Endothelial cell of umbilical vein (primary cell): Measurements from ENCODE around the gene IGF2BP1. TPM values are rescaled to one million over a fixed set of nuclear protein-coding genes. Genes with fewer than 3 reads are reported as not detected.

Experiments
- BruUV-seq: library from RNA; stranded (reverse); fragments of 400-500 nt; replicated peaks from 2 replicates; lab custom pipeline; 2021; lab: Mats Ljungman, UMichigan
- CTCF ChIA-PET: fragments of 300-600, 350-600 bp; sonication (Branson Sonifier 250); formaldehyde crosslinking; loops from one replicate; lab custom pipeline; 2021; ENCODE audit warnings: antibody characterized with exemption, inconsistent platforms; lab: Charles Lee
- POLR2A ChIA-PET: fragments of 300-600, 350-600 bp; sonication (Branson Sonifier 250); formaldehyde crosslinking; loops from one replicate; lab custom pipeline; 2021; ENCODE audit warnings: antibody characterized with exemption, inconsistent platforms; lab: Charles Lee
- DNase-seq: peaks from one replicate; pipeline ENCODE4 v3.0.0-alpha.2; 2011; ENCODE audit warnings: low read depth, low spot score
- FAIRE-seq: peaks from 2 replicates; lab custom pipeline; 2011; peaks lifted over from hg19 to GRCh38; lab: Jason Lieb, UNC
- H2AFZ ChIP-seq: 2 replicates; pipeline ENCODE4 v1.6.0; 2012; ENCODE audit warnings: low read depth, low read length, control low read depth, inconsistent platforms
- H3K27ac ChIP-seq: 2 replicates; pipeline ENCODE4 v1.5.1; 2011; ENCODE audit warnings: low read depth, mild to moderate bottlenecking, control low read depth, low read length, moderate library complexity; ENCODE audit not compliant: insufficient read depth
- H3K27me3 ChIP-seq, 2 experiments: 2 replicates each; pipeline versions ENCODE4 v1.6.0 to v1.6.1; 2011; ENCODE audit warnings: low read length in 2 of 2, mixed read lengths in 1 of 2; ENCODE audit not compliant: control insufficient read depth in 2 of 2, insufficient read depth in 2 of 2
- H3K36me3 ChIP-seq, 2 experiments: 2 replicates in 1 of 2; 3 replicates in 1 of 2; pipeline ENCODE4 v1.5.1; 2011; ENCODE audit warnings: low read length in 2 of 2, mild to moderate bottlenecking in 1 of 2, moderate library complexity in 1 of 2; ENCODE audit not compliant: control insufficient read depth in 2 of 2, insufficient read depth in 2 of 2; ENCODE audit errors: extremely low read depth in 1 of 2
- H3K4me1 ChIP-seq: 3 replicates; pipeline ENCODE4 v1.5.1; 2011; ENCODE audit warnings: mild to moderate bottlenecking, low read length; ENCODE audit not compliant: control insufficient read depth, insufficient read depth; ENCODE audit errors: extremely low read depth
- H3K4me2 ChIP-seq: 2 replicates; pipeline ENCODE4 v1.6.1; 2011; ENCODE audit warnings: low read length, control low read depth, mixed read lengths; ENCODE audit not compliant: insufficient read depth
- H3K4me3 ChIP-seq, 3 experiments: fragments of 200-600 bp in 1 of 3; sonication (generic), shearing (Covaris generic) in 1 of 3; replicated peaks in 1 of 3; 2 replicates each; pipeline ENCODE4 v1.5.1; 2011 to 2016; ENCODE audit warnings: control low read depth in 3 of 3, low read length in 3 of 3, mild to moderate bottlenecking in 2 of 3, inconsistent platforms in 1 of 3, low read depth in 1 of 3, moderate library complexity in 1 of 3; ENCODE audit not compliant: insufficient read depth in 1 of 3
- H3K79me2 ChIP-seq: 2 replicates; pipeline ENCODE4 v1.6.0; 2012; ENCODE audit warnings: low read length, inconsistent platforms; ENCODE audit not compliant: control insufficient read depth, insufficient read depth
- H3K9ac ChIP-seq: replicated peaks from 2 replicates; pipeline ENCODE3; 2011; ENCODE audit warnings: low read length, control low read depth; ENCODE audit not compliant: insufficient read depth; ENCODE audit errors: extremely low read depth
- H3K9me1 ChIP-seq: replicated peaks from 3 replicates; pipeline ENCODE4 v1.6.0; 2011; ENCODE audit warnings: mild to moderate bottlenecking, low read length; ENCODE audit not compliant: control insufficient read depth, insufficient read depth; ENCODE audit errors: extremely low read depth
- H3K9me3 ChIP-seq: replicated peaks from 2 replicates; pipeline ENCODE4 v1.5.1; 2012; ENCODE audit warnings: low read length, inconsistent platforms; ENCODE audit not compliant: control insufficient read depth, insufficient read depth
- H4K20me1 ChIP-seq: replicated peaks from 2 replicates; pipeline ENCODE3; 2011; ENCODE audit warnings: mild to moderate bottlenecking, low read length; ENCODE audit not compliant: control insufficient read depth, insufficient read depth; ENCODE audit errors: extremely low read depth
- EZH2 ChIP-seq: IDR thresholded peaks from 2 replicates; pipeline ENCODE4 v1.6.1; 2012; ENCODE audit warnings: borderline replicate concordance, low read depth, mild to moderate bottlenecking, moderate library complexity, low read length, inconsistent platforms; ENCODE audit not compliant: severe bottlenecking
- FOS ChIP-seq: IDR thresholded peaks from 2 replicates; pipeline ENCODE4 v1.6.1; 2011; ENCODE audit warnings: mild to moderate bottlenecking, low read length, moderate library complexity, borderline replicate concordance; ENCODE audit not compliant: insufficient read depth
- GATA2 ChIP-seq: IDR thresholded peaks from 2 replicates; pipeline ENCODE4 v1.7.0; 2011; ENCODE audit warnings: low read depth, mild to moderate bottlenecking, moderate library complexity, mixed read lengths, low read length; ENCODE audit not compliant: insufficient read length, insufficient read depth
- JUN ChIP-seq: IDR thresholded peaks from 2 replicates; pipeline ENCODE4 v1.6.1; 2011; ENCODE audit warnings: borderline replicate concordance, low read depth; ENCODE audit not compliant: insufficient read length, insufficient read depth
- MYC ChIP-seq: IDR thresholded peaks from one replicate; pipeline ENCODE4 v1.6.1; 2011; ENCODE audit warnings: mild to moderate bottlenecking, low read depth, low read length
- POLR2A ChIP-seq: IDR thresholded peaks from 2 replicates; pipeline ENCODE4 v1.6.1; 2012; ENCODE audit warnings: low read depth, mild to moderate bottlenecking, control low read depth, low read length
- POLR2AphosphoS5 ChIP-seq: IDR thresholded peaks from 2 replicates; pipeline ENCODE4 v1.6.1; 2012; ENCODE audit warnings: low read depth, mild to moderate bottlenecking, control low read depth, low read length, moderate library complexity; ENCODE audit not compliant: insufficient read depth
- dilution Hi-C: fragments of 300-500 bp; cut with MboI; formaldehyde crosslinking; loops from one replicate; pipeline ENCODE4 v1.15.0; 2019; ENCODE audit warnings: low sequenced_read_pairs; ENCODE audit not compliant: extremely low pct_ligation_motif_present
- intact Hi-C: fragments of 100-400 bp; cut with micrococcal nuclease; formaldehyde crosslinking; loops from one replicate; pipeline ENCODE4 v1.10.0; 2022
- polyA plus RNA-seq, 4 experiments: library from polyadenylated mRNA; depleted of rRNA in 3 of 4; stranded (reverse) in 3 of 4; unstranded in 1 of 4; fragments of >200 nt; gene quantifications; 2 replicates each; pipeline versions ENCODE4 v1.2.1 to v1.2.3, GENCODE V29; 2011 to 2012; ENCODE audit warnings: missing spikeins in 1 of 4
- total RNA-seq: library from RNA; stranded (reverse); gene quantifications from 2 replicates; pipeline ENCODE4 v1.2.3, GENCODE V29; 2021
- TF ChIP-seq, protein P1 (sequence below), 2 donors: IDR thresholded peaks; 1 replicate in 1 of 2; 2 replicates in 1 of 2; pipeline ENCODE4 v1.5.1; 2011; ENCODE audit warnings: low read length in 2 of 2, mild to moderate bottlenecking in 2 of 2, moderate library complexity in 2 of 2, control low read depth in 1 of 2, inconsistent platforms in 1 of 2, low read depth in 1 of 2; ENCODE audit not compliant: insufficient read depth in 1 of 2; ENCODE audit errors: extremely low read depth in 1 of 2
- TF ChIP-seq, protein P2 (sequence below): IDR thresholded peaks from 2 replicates; pipeline ENCODE4 v1.6.1; 2011; ENCODE audit not compliant: insufficient read depth, insufficient read length

IGF2BP1 gene
- total and polyA plus RNA-seq, 2 donors (not counting 3 experiments of a cell fraction or from before 2014, with no cell fraction given) = 9.5 to 99.5 TPM

DNA sequence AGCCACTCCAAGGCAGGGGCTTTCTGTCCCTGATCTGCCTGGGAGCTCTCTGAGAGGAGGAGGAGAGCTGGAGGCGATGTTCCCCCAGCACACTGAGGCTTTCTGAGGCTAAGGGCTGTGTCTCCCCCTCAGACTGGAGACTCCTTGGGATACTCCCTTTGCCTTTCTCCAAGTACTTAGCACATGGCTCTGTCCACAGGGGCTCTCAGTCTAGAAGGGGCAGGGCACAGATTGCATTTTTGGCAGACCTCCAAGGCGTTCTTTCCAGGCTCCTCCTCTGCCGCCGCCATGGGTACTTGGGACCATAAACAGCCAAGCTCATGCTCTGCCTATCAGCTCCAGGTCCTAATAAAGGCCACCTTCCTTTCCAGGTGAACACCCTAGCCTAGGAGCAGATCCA lies 27.0 kb upstream of the IGF2BP1 start:
- BruUV-seq = no TSS peak
- H3K27me3 ChIP-seq = no peaks in the 10 kb centered on the region
- no peaks in the 10 kb centered on the region for H3K9me1 ChIP-seq
- peaks cover 15% of the 10 kb centered on the region for H3K4me1 ChIP-seq
- POLR2A ChIA-PET = no interaction called here
- H3K9ac ChIP-seq = no peak overlapping the region
- no peak overlapping the region for H3K4me3 ChIP-seq
- FAIRE-seq (no peak), DNase-seq (peak; percentile 29)
- H3K9me3 ChIP-seq = no peaks in the 10 kb centered on the region
- dilution Hi-C loops (no loop called here), intact Hi-C loops (no loop called here)
- TF ChIP-seq FOS = no peak
- no peak for TF ChIP-seq JUN
- no peak for TF ChIP-seq MYC
- TF ChIP-seq EZH2 = no peak
- no peak for TF ChIP-seq GATA2
- no peak overlapping the region for H3K27ac ChIP-seq
- no peak overlapping the region for H2AFZ ChIP-seq
- CTCF ChIA-PET = interaction anchor here (1.3 to 4.5 kb wide), 3 partner anchors 9 to 66 kb away, joined by 4 to 26 read pairs (median 11); no protein-coding TSS in a partner anchor
- H4K20me1 ChIP-seq = no peaks in the 10 kb centered on the region
- H3K79me2 ChIP-seq = no peaks in the 10 kb centered on the region
- no peak overlapping the region for H3K4me2 ChIP-seq
- H3K36me3 ChIP-seq = no peaks in the 10 kb centered on the region

DNA sequence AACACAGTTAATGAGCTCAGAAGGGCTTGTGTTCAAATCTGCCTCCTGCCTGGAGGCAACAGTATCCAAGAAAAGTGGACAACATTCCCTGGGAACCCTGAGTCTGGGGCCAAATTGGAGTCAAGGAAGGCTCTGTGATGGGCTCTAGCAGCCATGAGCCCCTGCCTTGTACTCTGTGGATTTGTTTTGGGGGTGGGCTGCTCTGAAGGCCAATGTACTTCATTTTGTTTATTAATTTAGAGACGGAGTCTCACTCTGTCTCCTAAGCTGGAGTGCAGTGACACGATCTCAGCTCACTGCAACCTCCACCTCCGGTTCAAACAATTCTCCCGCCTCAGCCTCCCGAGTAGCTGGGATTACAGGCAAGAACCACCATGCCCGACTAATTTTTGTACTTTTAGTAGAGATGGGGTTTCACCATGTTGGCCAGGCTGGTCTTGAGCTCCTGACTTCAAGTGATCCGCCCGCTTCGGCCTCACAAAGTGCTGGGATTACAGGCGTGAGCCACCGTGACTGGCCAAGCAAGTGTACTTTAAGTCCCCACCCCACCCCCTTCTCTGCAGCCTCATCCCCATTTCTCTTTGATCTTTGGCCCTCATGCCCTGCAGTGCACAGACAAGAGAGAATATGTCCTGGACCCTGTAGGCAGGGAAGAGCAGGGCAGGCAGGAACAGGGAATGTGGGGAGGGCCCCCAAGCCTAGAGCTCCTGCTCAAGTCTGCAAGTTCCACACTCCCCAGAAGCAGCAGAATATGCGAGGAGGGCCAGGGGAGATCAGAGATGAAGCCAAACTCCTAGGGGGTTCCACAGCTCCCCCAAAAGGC lies 26.1 kb upstream of the IGF2BP1 start:
- FAIRE-seq (no peak), DNase-seq (no peak)
- dilution Hi-C loops (no loop called here), intact Hi-C loops (no loop called here)
- Histone ChIP-seq H3K79me2 (no peaks in the 10 kb centered on the region), H3K9ac (no peak overlapping the region), H2AFZ (no peak overlapping the region), H3K4me2 (no peak overlapping the region), H4K20me1 (no peaks in the 10 kb centered on the region), H3K9me1 (no peaks in the 10 kb centered on the region), H3K9me3 (no peaks in the 10 kb centered on the region), H3K36me3 (no peaks in the 10 kb centered on the region), H3K4me3 (no peak overlapping the region), H3K4me1 (peaks cover 15% of the 10 kb centered on the region), H3K27ac (no peak overlapping the region), H3K27me3 (peaks cover 0 to under 1% of the 10 kb centered on the region in 2 experiments)
- no peak for TF ChIP-seq FOS
- TF ChIP-seq POLR2AphosphoS5 = no peak
- TF ChIP-seq JUN = no peak
- TF ChIP-seq, protein P1, sequence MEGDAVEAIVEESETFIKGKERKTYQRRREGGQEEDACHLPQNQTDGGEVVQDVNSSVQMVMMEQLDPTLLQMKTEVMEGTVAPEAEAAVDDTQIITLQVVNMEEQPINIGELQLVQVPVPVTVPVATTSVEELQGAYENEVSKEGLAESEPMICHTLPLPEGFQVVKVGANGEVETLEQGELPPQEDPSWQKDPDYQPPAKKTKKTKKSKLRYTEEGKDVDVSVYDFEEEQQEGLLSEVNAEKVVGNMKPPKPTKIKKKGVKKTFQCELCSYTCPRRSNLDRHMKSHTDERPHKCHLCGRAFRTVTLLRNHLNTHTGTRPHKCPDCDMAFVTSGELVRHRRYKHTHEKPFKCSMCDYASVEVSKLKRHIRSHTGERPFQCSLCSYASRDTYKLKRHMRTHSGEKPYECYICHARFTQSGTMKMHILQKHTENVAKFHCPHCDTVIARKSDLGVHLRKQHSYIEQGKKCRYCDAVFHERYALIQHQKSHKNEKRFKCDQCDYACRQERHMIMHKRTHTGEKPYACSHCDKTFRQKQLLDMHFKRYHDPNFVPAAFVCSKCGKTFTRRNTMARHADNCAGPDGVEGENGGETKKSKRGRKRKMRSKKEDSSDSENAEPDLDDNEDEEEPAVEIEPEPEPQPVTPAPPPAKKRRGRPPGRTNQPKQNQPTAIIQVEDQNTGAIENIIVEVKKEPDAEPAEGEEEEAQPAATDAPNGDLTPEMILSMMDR (IDR thresholded peaks at IDR 0.05; ENCODE audit: extremely low read depth in 1 of 2, insufficient read depth in 1 of 2, low read depth in 1 of 2, low read length in 2 of 2) = no peak
- TF ChIP-seq, protein P2, sequence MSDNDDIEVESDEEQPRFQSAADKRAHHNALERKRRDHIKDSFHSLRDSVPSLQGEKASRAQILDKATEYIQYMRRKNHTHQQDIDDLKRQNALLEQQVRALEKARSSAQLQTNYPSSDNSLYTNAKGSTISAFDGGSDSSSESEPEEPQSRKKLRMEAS = no peak
- no peak for TF ChIP-seq POLR2A
- no peak for TF ChIP-seq GATA2
- no peak for TF ChIP-seq EZH2
- no peak for TF ChIP-seq MYC
- BruUV-seq = no TSS peak
- ChIA-PET POLR2A (no interaction called here), CTCF (interaction anchor here (1.0 to 4.5 kb wide), 3 partner anchors 10 to 62 kb away, joined by 3 to 26 read pairs (median 11); no protein-coding TSS in a partner anchor)
